Esophagus muscularis mucosa (tissue), 4 donors: ENCODE results near the gene CAST.

ENCODE experiments used
- CTCF ChIP-seq, 3 experiments: fragments of 200-600 bp in 2 of 3; fragments of 450-650 bp in 1 of 3; sonication (generic) in 2 of 3; IDR thresholded peaks; one replicate each; pipeline ENCODE4 v1.5.1; 2017 to 2019; ENCODE audit warnings: antibody characterized with exemption in 3 of 3, mild to moderate bottlenecking in 2 of 3, moderate library complexity in 1 of 3
- EP300 ChIP-seq: sonication (generic); formaldehyde crosslinking; IDR thresholded peaks from one replicate; pipeline ENCODE4 v1.6.1; 2017; ENCODE audit warnings: antibody characterized with exemption
- POLR2A ChIP-seq: fragments of 450-650 bp; IDR thresholded peaks from one replicate; pipeline ENCODE4 v1.6.1; 2017; ENCODE audit warnings: antibody characterized with exemption, moderate library complexity, mild to moderate bottlenecking, low read depth
- POLR2AphosphoS5 ChIP-seq, 2 donors: sonication (generic); formaldehyde crosslinking; IDR thresholded peaks; one replicate each; pipeline ENCODE4 v1.6.1; 2017; ENCODE audit warnings: antibody characterized with exemption in 2 of 2

- no peak for TF ChIP-seq CTCF (IDR thresholded peaks at IDR 0.05)
- TF ChIP-seq EP300: no peak
- TF ChIP-seq POLR2AphosphoS5 (IDR thresholded peaks at IDR 0.05): no peak
- TF ChIP-seq POLR2A: no peak
Measured at GRCh38 chr5:96726802-96727201, 64.6 kb downstream of the CAST start.
